Body of pancreas (tissue), 4 donors: ENCODE data around the gene AUTS2. TPM values are rescaled to one million over a fixed set of nuclear protein-coding genes. Genes with fewer than 3 reads are reported as not detected.
"Not testable (repeated sequence)": the region's sequence is repeated elsewhere in the genome, so short reads cannot be mapped to it uniquely, and the experiment has no call there.

Experiments used
- ATAC-seq: fragments of 150-250 bp; one replicate; pipeline ENCODE4 v1.9.1; 2016
- DNase-seq, 4 donors: peaks; one replicate each; pipeline ENCODE4 v3.0.0-alpha.2; 2019
- H3K27ac ChIP-seq, 4 donors: fragments of 200-600 bp; sonication (generic); 1 replicate in 3 of 4; 2 replicates in 1 of 4; pipeline versions ENCODE4 v1.5.1 to v1.6.1; 2016 to 2019; ENCODE audit warnings: mild to moderate bottlenecking in 1 of 4, mixed read lengths in 1 of 4, moderate library complexity in 1 of 4
- H3K27me3 ChIP-seq, 2 donors: fragments of 200-600 bp; sonication (generic); one replicate each; pipeline ENCODE4 v1.6.0; 2016; ENCODE audit warnings: mild to moderate bottlenecking in 1 of 2
- H3K36me3 ChIP-seq, 2 donors: fragments of 200-600 bp; sonication (generic); replicated peaks in 1 of 2; 2 replicates each; pipeline ENCODE4 v1.5.1; 2016; ENCODE audit warnings: low read depth in 2 of 2; ENCODE audit not compliant: insufficient read depth in 1 of 2
- H3K4me1 ChIP-seq: fragments of 200-600 bp; sonication (generic); one replicate; pipeline ENCODE4 v1.6.0; 2016
- H3K4me3 ChIP-seq, 2 donors: fragments of 200-600 bp; sonication (generic); 1 replicate in 1 of 2; 2 replicates in 1 of 2; pipeline ENCODE4 v1.5.1; 2016 to 2019
- H3K9me3 ChIP-seq, 3 donors: fragments of 200-600 bp; sonication (generic); 1 replicate in 2 of 3; 2 replicates in 1 of 3; pipeline ENCODE4 v1.5.1; 2016
- POLR2A ChIP-seq, 3 donors: fragments of 450-650 bp; IDR thresholded peaks; one replicate each; pipeline ENCODE4 v1.6.1; 2016; ENCODE audit warnings: antibody characterized with exemption in 3 of 3, mild to moderate bottlenecking in 2 of 3
- WGBS, 2 donors: methylation state at CpG; one replicate each; pipeline ENCODE4 v1.1.5; 2017; 5-methylcytosine and 5-hydroxymethylcytosine counted together
- intact Hi-C: fragments of 100-400 bp; cut with DNase I; formaldehyde crosslinking; loops from one replicate; pipeline ENCODE4 v1.15.1; 2023
- total RNA-seq, 2 donors: library from RNA; depleted of rRNA; stranded (reverse); fragments of >200 nt; gene quantifications; one replicate each; pipeline ENCODE4 v1.1.0, GENCODE V29; 2016
- TF ChIP-seq, protein P1 (sequence below), 7 experiments: fragments of 450-650 bp in 4 of 7; fragments of 200-600 bp in 3 of 7; sonication (generic) in 3 of 7; IDR thresholded peaks; one replicate each; pipeline ENCODE4 v1.5.1; 2016 to 2019; ENCODE audit warnings: antibody characterized with exemption in 7 of 7

Gene AUTS2
- total RNA-seq, 2 donors from 2014 or later = 11.7 to 18.5 TPM

GRCh38 chr7:70356085-70356786 lies 758.0 kb downstream of the AUTS2 start:
- Histone ChIP-seq H3K9me3 (no peaks in the 10 kb centered on the region), H3K27ac (no peak overlapping the region), H3K4me3 (no peak overlapping the region), H3K36me3 (no peaks in the 10 kb centered on the region), H3K4me1 (peaks cover 6% of the 10 kb centered on the region), H3K27me3 (no peaks in the 10 kb centered on the region)
- no peak for TF ChIP-seq POLR2A (IDR thresholded peaks at IDR 0.05)
- TF ChIP-seq, protein P1, sequence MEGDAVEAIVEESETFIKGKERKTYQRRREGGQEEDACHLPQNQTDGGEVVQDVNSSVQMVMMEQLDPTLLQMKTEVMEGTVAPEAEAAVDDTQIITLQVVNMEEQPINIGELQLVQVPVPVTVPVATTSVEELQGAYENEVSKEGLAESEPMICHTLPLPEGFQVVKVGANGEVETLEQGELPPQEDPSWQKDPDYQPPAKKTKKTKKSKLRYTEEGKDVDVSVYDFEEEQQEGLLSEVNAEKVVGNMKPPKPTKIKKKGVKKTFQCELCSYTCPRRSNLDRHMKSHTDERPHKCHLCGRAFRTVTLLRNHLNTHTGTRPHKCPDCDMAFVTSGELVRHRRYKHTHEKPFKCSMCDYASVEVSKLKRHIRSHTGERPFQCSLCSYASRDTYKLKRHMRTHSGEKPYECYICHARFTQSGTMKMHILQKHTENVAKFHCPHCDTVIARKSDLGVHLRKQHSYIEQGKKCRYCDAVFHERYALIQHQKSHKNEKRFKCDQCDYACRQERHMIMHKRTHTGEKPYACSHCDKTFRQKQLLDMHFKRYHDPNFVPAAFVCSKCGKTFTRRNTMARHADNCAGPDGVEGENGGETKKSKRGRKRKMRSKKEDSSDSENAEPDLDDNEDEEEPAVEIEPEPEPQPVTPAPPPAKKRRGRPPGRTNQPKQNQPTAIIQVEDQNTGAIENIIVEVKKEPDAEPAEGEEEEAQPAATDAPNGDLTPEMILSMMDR (IDR thresholded peaks at IDR 0.05) = no peak
- no peak for ATAC-seq
- 86 to 94% methylated on average over 1 of the region's 1 CpG for WGBS, 2 donors
- intact Hi-C loops = no loop called here
- DNase-seq = no peak

DNA sequence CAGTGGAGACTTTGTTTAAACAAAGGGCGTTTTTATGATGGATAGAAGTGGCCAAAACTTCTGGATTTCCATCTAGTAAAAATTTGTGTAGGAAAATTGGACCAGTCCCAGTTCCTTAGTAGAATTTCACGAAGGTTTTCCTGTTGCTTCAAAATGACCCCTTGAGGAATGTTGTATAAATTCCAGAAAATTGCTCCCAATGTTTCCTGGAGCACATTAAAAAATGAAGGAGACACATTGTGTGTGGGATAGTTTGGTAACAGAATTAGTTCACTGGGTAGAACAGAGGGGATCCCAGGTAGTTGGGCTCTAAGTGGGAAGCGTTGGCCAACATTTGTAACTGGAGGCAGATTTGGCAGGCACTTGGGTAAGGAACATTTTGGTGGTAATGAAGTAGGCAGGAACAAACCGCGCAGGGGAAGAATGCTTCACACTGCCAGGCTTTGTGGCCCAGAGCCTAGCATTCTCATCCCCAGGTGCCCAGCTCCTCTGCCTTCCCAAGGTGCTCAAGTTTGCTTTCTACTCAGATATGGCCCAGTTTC lies 758.6 kb downstream of the AUTS2 start:
- H3K4me3 ChIP-seq = no peak overlapping the region
- no peak for DNase-seq
- no peaks in the 10 kb centered on the region for H3K9me3 ChIP-seq
- ATAC-seq = no peak
- no peak overlapping the region for H3K27ac ChIP-seq
- intact Hi-C loops = no loop called here
- TF ChIP-seq POLR2A (IDR thresholded peaks at IDR 0.05) = no peak
- TF ChIP-seq, protein P1 (IDR thresholded peaks at IDR 0.05) = no peak
- H3K27me3 ChIP-seq = no peaks in the 10 kb centered on the region
- H3K36me3 ChIP-seq = no peaks in the 10 kb centered on the region
- H3K4me1 ChIP-seq = peaks cover 6% of the 10 kb centered on the region
- WGBS, 2 donors = 66% methylated on average over 5 of the region's 5 CpGs

DNA sequence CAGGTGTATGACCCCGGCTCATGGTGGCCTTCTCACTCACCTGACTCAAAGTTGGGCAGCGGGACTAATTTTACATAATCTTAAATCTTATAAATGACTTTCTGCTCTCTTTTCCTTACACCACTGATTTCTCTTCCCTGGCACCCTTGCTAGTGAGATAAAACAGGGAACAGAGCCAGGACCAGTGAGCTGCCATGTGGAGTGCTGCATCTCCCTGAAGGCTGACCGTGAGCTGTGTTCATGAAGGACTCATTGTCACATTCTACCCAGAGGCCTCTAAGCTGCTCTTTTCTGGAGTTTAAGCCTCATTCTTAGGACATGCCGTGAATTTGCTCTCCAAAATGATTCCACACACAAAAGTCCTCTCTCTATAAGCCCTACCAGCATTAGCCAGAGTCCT lies 762.3 kb downstream of the AUTS2 start:
- H3K36me3 ChIP-seq = no peaks in the 10 kb centered on the region
- H3K27ac ChIP-seq = no peak overlapping the region
- no peak overlapping the region for H3K4me3 ChIP-seq
- TF ChIP-seq, protein P1 (IDR thresholded peaks at IDR 0.05) = no peak
- TF ChIP-seq POLR2A (IDR thresholded peaks at IDR 0.05) = no peak
- H3K27me3 ChIP-seq = no peaks in the 10 kb centered on the region
- ATAC-seq (no peak), DNase-seq (no peak)
- intact Hi-C loops = no loop called here
- WGBS, 2 donors = 88 to 91% methylated on average over 4 of the region's 4 CpGs
- no peaks in the 10 kb centered on the region for H3K9me3 ChIP-seq
- H3K4me1 ChIP-seq = no peaks in the 10 kb centered on the region

DNA sequence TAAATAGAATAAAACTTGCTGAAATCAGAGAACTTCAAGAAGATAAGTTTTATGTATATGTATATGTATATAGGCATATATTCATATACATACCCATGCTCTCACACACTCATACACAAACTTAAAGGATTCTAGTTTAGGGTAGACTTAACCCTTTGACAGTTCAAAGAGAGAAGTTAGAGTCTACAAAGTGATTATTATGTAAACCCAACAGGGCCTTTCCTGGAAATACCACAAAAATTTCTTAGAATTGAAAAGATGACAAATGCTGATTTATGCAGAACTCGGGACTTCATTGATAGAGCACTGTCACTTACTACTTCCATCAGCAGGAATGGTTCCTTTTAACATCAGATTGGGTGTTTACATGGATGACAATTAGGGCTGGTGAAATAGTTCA lies 763.5 kb downstream of the AUTS2 start:
- WGBS, 2 donors = 39 to 82% methylated on average over 1 of the region's 1 CpG
- Histone ChIP-seq H3K27ac (no peak overlapping the region), H3K4me3 (no peak overlapping the region), H3K4me1 (no peaks in the 10 kb centered on the region), H3K9me3 (no peaks in the 10 kb centered on the region), H3K27me3 (no peaks in the 10 kb centered on the region), H3K36me3 (no peaks in the 10 kb centered on the region)
- intact Hi-C loops = no loop called here
- no peak for TF ChIP-seq POLR2A (IDR thresholded peaks at IDR 0.05)
- TF ChIP-seq, protein P1 (IDR thresholded peaks at IDR 0.05) = no peak
- ATAC-seq = no peak
- no peak for DNase-seq

- H3K4me3 ChIP-seq, H3K36me3 ChIP-seq, H3K27ac ChIP-seq, ATAC-seq, H3K4me1 ChIP-seq, DNase-seq, intact Hi-C loops, H3K27me3 ChIP-seq, H3K9me3 ChIP-seq: not testable (repeated sequence)
- WGBS, 2 donors = 86 to 90% methylated on average over 3 of the region's 3 CpGs
Observed at GRCh38 chr7:70364393-70364792, 766.1 kb downstream of the AUTS2 start.
